Prostate gland (tissue), 2 donors: Measurements from ENCODE around the gene MIPOL1.

Experiments
- CTCF ChIP-seq, 4 experiments: fragments of 200-600 bp in 2 of 4; fragments of 450-650 bp in 2 of 4; sonication (generic) in 2 of 4; IDR thresholded peaks; 1 replicate in 3 of 4; 2 replicates in 1 of 4; pipeline ENCODE4 v1.5.1; 2016 to 2019; ENCODE audit warnings: antibody characterized with exemption in 4 of 4, mild to moderate bottlenecking in 2 of 4, moderate library complexity in 2 of 4
- POLR2A ChIP-seq: fragments of 450-650 bp; IDR thresholded peaks from one replicate; pipeline ENCODE4 v1.6.1; 2016; ENCODE audit warnings: antibody characterized with exemption, mild to moderate bottlenecking
- POLR2AphosphoS5 ChIP-seq: sonication (generic); formaldehyde crosslinking; IDR thresholded peaks from one replicate; pipeline ENCODE4 v1.6.1; 2017; ENCODE audit warnings: antibody characterized with exemption

- TF ChIP-seq POLR2A = no peak
- TF ChIP-seq CTCF (IDR thresholded peaks at IDR 0.05) = peak; percentile 42 to 73 (median 68)
- TF ChIP-seq POLR2AphosphoS5 = no peak
Measured at GRCh38 chr14:37150414-37150813, 47.3 kb upstream of the MIPOL1 start.
